IPS-NIHi7 (cell line): ENCODE measurements around the gene MTLN.
"Not testable (repeated sequence)": the region's sequence is repeated elsewhere in the genome, so short reads cannot be mapped to it uniquely, and the experiment has no call there.

Experiments used
- DNase-seq: peaks from one replicate; pipeline ENCODE4 v3.0.0; 2012; ENCODE audit warnings: mixed read lengths; ENCODE audit errors: extremely low spot score

The MTLN gene

DNA sequence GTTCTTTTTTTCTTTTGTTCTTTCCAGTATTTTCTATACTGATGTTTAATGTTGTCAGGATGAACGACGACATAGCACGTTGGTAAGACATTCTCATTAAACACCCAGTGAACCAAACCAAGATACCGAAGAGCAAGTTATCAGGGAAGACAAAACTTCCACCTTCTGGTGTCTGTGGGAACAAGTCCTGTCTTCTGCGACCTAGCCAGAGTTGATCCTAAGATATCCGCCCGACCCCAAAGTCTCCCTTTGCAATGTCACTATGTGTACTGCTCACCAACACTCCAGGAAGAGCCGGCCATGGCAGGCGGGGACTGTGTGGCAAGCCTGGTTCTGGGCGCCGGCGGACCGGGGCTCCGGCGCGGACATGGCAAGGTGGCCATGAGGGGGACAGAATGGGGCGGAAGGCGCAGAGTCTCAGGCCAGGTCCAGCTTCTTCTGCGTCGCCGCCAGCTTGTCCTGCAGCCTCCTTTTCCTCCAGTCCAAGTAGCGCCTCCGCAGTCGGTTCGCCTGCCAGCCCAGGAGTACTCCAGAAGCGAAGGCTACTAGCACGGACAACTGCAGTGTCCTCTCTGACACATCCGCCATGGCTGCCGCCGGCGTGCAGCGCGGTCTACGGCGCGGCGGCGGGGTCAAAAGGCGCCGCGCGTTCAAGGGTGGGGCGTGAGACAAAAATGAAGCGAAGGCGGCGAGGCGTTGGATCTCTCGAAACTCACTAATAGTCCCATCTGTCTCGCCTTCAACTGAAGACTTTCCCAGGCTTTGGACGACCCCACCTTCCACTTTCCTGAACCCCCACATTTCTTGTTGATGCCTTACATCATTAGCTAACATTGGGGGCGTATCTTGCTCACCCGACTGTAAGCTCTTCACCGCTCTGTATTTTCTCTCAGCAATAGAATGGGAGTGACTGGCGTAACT, at the start of gene MTLN:
TSS of gene MTLN (minus strand) at position 610 of the 921 bp plus-strand sequence. CDS start at position 588, 22 bp downstream.
- DNase-seq = no peak

- not testable (repeated sequence) for DNase-seq
These were observed 49.6 kb upstream of the MTLN start for GRCh38 chr2:110261910-110262309.

- DNase-seq = not testable (repeated sequence)
These were observed 35.9 kb upstream of the MTLN start for GRCh38 chr2:110248081-110248795.

DNA sequence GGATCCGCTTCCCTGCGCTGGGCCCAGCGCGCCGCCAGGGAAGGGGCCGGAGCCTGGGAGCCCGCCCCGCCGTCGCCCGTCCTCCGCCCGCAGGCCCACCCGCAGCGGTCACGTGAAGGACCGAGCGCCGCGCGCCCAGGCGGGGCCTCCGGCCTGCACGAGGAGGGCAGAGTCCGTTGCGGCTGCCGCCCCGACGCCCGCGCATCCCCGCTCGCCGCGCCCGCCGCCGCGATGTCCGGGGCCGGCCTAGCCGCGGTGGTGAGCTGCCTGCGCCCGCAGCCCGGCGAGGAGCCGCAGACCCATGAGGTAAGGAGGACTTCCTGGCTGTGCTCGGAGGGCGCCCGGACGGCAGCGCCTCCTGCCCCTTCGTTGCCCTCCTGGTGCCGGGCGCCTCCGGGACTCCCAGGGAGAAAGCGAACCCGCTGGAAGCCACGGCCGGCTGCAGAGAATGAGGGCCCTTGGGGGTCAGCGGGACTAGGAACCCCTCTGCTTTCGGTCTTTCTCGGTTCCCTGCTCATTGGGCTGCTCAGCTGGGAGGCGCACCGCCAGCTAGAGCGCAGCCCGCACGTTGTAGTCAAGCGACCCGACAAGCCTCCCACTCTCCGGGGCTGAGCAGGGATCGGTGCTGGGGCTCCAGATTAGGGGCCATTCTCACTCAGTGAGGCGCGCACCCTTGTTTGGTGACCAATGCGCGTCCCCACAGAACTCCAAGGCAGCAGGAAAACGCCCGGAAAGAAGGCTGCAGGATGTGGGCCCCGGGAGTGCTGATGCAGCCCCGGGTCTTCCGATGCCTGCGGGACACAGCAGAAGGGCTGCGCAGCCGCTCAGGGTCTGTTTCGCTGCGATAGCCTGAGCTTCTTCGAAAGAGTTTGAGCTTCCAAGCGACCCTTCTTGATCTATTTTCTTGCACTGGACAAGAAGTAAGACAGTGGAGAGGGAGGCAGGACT, 33.4 kb upstream of the MTLN start:
- DNase-seq = not testable (repeated sequence)

DNA sequence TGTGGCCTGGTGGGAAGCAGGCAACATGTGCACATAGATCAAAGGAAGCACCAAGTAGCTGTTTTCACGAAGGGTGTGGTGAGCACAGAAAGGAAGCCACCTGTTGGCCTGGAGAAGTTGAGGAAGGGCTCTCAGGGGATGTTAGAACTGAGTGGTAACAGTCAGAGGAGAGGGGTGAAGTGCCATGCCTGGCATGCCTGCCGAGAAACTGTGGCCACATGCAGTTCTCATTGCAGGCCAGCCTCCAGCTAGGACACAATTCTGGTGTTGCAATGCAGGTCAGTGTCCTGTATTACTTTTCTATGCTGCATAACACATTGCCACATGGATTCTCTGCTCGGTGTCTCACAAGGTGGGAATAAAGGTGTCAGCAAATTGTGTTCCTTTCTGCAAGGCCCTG, 30.9 kb upstream of the MTLN start:
- DNase-seq = not testable (repeated sequence)

- not testable (repeated sequence) for DNase-seq
These were observed 22.2 kb upstream of the MTLN start for GRCh38 chr2:110234514-110234913.

GRCh38 chr2:110229886-110230285, 17.5 kb upstream of the MTLN start:
- DNase-seq = not testable (repeated sequence)

- DNase-seq = not testable (repeated sequence)
These were observed 10.3 kb upstream of the MTLN start for GRCh38 chr2:110222626-110223025.

GRCh38 chr2:110221938-110222337, 9.6 kb upstream of the MTLN start:
- no peak for DNase-seq

DNA sequence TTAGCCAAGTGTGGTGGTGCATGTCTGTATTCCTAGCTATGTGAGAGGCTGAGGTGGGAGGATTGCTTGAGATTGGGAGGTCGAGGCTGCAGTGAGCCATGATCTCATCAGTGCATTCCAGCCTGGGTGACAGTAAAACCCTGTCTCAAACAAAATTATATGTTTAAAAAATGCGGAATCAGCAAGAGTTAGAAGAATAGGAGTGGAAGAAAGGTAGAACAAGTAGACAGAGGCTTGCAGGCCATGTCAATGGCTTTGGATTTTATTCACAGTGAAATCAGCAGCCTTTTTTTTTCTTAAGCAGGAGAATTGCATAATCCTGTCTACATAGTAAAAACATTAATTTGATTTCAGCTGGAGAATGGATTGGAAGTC, 7.8 kb upstream of the MTLN start:
- DNase-seq = no peak

DNA sequence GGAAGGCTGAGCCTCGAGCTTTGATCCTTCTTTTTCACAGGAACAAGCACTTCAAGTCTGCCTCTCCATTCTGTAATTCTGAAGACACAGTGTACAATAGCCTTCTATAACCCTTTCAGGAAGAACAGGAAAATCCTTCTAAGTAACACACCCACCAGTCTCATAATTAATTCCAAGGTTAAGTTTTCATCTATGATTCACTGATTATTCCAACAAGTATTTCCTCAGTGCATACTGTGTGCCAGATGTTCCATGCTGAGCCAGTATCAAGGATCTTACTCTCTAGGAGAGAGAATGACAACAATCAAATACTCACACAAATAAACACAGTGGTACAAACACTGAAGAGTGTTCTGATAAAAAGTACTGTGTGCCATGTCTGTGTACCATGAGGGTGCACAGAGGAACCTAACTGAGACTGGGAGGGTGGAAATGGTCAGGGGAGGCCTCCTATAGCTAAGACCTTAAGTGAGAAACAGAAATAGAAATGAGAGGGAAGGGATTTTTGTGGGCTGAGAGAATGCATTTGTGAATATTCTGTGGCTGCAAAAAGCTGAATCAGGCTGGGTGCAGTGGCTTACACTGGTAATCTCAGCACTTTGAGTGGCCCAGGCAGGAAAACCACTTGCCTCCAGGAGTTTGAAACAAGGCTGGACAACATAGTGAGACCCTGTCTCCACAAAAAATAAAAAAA, 7.3 kb upstream of the MTLN start:
- DNase-seq = no peak

- not testable (repeated sequence) for DNase-seq
These were observed 6.5 kb upstream of the MTLN start for GRCh38 chr2:110218889-110219288.

DNA sequence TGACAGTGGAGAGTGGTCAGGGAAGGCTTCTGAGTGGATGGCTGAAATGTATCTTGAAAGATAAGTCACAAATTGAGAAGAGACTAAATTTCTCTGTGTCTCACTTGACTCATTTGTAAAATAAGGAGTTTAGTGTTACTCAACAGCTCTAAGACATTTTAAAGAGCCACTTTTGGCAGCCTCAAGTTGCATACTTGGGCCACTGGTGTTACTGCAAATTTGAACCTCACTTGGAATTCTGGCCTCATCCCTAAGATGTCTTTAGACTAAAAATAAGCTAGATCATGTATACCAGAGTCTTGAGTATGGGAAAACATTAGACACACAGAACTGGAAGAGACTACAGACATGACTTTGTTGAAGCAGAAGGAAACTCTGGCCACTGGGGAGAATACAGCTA, 4.5 kb upstream of the MTLN start:
- DNase-seq = no peak

GRCh38 chr2:110216199-110216598, 3.9 kb upstream of the MTLN start:
- DNase-seq = no peak

GRCh38 chr2:110215566-110216158, 3.3 kb upstream of the MTLN start:
- DNase-seq = no peak

- DNase-seq = no peak
These were observed 2.7 kb upstream of the MTLN start for GRCh38 chr2:110215091-110215490.

DNA sequence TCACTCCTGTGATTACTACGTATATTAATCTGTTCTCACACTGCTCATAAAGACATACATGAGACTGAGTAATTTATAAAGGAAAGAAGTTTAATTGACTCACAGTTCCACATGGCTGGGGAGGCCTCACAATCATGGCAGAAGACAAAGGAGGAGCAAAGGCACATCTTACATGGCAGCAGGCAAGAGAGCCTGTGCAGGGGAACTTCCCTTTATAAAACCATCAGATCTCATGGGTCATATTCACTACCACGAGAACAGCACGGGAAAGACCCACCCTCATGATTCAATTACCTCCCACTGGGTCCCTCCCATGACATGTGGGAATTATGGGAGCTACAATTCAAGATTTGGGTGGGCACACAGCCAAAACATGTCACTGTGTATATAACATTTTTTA, 1.2 kb upstream of the MTLN start:
- not testable (repeated sequence) for DNase-seq

- no peak for DNase-seq
These were observed 6.5 kb downstream of the MTLN start for GRCh38 chr2:110205660-110206455.

GRCh38 chr2:110204408-110205385, 7.7 kb downstream of the MTLN start, which contains the start of gene NPHP1:
Gene NPHP1, minus strand, starts transcription at chr2:110205013. Its CDS starts 45 bp downstream, at chr2:110204968.
- DNase-seq = peak; percentile 89
